ENCODE measurements around the gene IL37. TPM values are rescaled to one million over a fixed set of nuclear protein-coding genes. Genes with fewer than 3 reads are reported as not detected.

Gene IL37
- total RNA-seq, 1 experiment from 2014 or later: 3.1 TPM

- Histone ChIP-seq H3K27me3 (no peaks in the 10 kb centered on the region), H3K4me3 (no peak overlapping the region), H3K9me3 (no peaks in the 10 kb centered on the region), H3K36me3 (no peaks in the 10 kb centered on the region)
- no peak for DNase-seq
These were observed 51.6 kb downstream of the IL37 start for GRCh38 chr2:112962308-112963175.

- H3K4me3 ChIP-seq: no peak overlapping the region
- H3K9me3 ChIP-seq: no peaks in the 10 kb centered on the region
- H3K27me3 ChIP-seq: 0 out of 2 replicates have a peak, but pooled peaks cover 3% of the 10 kb centered on the region
- H3K36me3 ChIP-seq: no peaks in the 10 kb centered on the region
- DNase-seq: no peak
These were observed 56.1 kb downstream of the IL37 start for GRCh38 chr2:112967023-112967422.

Other genes starting within 250 kb of the IL37 start
- not detected in 2 replicates for gene NT5DC4, start 190.1 kb upstream of the IL37 start, total RNA-seq (2014; rRNA removed; shearing (Covaris generic); ENCODE audit: low replicate concordance)
- gene CKAP2L, start 146.6 kb upstream of the IL37 start, total RNA-seq (2014; rRNA removed; shearing (Covaris generic); ENCODE audit: low replicate concordance): 19.4 and 19.9 TPM in 2 replicates
- gene IL1A, start 126.7 kb upstream of the IL37 start, total RNA-seq (2014; rRNA removed; shearing (Covaris generic); ENCODE audit: low replicate concordance): 2.1 TPM in 1 of 2 replicates, not detected in the other
- gene IL1B, start 74.4 kb upstream of the IL37 start, total RNA-seq (2014; rRNA removed; shearing (Covaris generic); ENCODE audit: low replicate concordance): 15.8 and 21.6 TPM in 2 replicates
- gene IL36G, start 66.8 kb downstream of the IL37 start, total RNA-seq (2014; rRNA removed; shearing (Covaris generic); ENCODE audit: low replicate concordance): not detected in 2 replicates
- gene IL36A, start 94.3 kb downstream of the IL37 start, total RNA-seq (2014; rRNA removed; shearing (Covaris generic); ENCODE audit: low replicate concordance): not detected in 2 replicates
- gene IL36B, start 141.7 kb downstream of the IL37 start, total RNA-seq (2014; rRNA removed; shearing (Covaris generic); ENCODE audit: low replicate concordance): not detected in 2 replicates
- not detected in 2 replicates for gene IL36RN, start 148.0 kb downstream of the IL37 start, total RNA-seq (2014; rRNA removed; shearing (Covaris generic); ENCODE audit: low replicate concordance)
- not detected in 2 replicates for gene IL1F10, start 156.8 kb downstream of the IL37 start, total RNA-seq (2014; rRNA removed; shearing (Covaris generic); ENCODE audit: low replicate concordance)
- 0.86 and 7.1 TPM in 2 replicates for gene IL1RN, start 216.4 kb downstream of the IL37 start, total RNA-seq (2014; rRNA removed; shearing (Covaris generic); ENCODE audit: low replicate concordance)

Measured in MG63 (cell line).